ENCODE data around the gene PARP2. TPM values are rescaled to one million over a fixed set of nuclear protein-coding genes. Genes with fewer than 3 reads are reported as not detected.

Gene PARP2
- total RNA-seq, 2 donors from 2014 or later = 18.1 to 22.3 TPM

DNA sequence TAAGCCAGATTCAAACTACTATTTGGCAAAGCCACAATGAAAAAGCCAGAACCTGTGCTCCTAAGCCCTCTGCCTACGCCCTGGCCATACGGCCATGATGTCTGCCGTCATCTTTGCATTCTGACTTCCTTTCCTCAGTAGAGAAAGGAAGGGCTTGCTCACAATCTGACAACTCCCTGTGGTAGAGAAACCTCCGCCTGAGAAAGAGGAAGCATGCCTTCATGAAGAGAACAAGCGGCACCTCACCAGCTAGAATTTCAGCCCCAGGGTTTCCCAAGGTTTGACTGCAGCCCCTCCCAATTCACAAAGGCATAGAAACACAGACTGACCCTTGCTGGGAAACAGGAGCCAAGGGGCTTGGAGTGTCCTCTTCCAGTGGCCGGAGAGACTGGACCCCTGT, 44.1 kb downstream of the PARP2 start:
- peaks cover 12% of the 10 kb centered on the region for H3K36me3 Mint-ChIP-seq (ENCODE audit: low read depth)
- no peaks in the 10 kb centered on the region for H3K9me3 ChIP-seq (ENCODE audit: control insufficient read depth, low read length, poor library complexity, severe bottlenecking)
- no peak overlapping the region for H3K4me3 Mint-ChIP-seq
- ATAC-seq (no peak), DNase-seq (no peak)
- no peaks in the 10 kb centered on the region for H3K27me3 Mint-ChIP-seq
- peaks cover 2% of the 10 kb centered on the region for H3K4me1 Mint-ChIP-seq
- H3K27ac Mint-ChIP-seq = no peak overlapping the region

DNA sequence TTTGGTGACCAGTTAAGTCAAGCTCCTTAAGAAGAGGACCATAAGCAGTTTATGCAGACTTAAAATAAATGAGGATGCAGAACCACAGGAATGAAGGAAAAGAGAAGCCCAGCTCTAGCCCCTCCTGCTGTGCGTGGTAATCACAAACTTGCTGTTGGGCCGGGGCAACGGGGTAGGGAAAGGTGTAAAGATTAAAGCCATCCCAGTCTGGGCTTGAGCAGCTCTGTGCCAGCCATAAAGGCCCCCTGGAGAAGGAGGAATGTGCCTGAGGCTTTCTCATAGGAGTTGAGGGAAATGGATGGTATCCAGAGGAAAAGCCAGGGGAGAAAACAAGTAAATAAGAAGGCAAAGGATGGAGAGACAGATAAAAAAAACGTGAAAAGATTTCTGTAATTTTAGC, 44.7 kb downstream of the PARP2 start:
- no peaks in the 10 kb centered on the region for H3K27me3 Mint-ChIP-seq
- DNase-seq (no peak), ATAC-seq (no peak)
- H3K4me3 Mint-ChIP-seq = no peak overlapping the region
- H3K27ac Mint-ChIP-seq = peak overlapping the region; percentile 72
- peaks cover 2% of the 10 kb centered on the region for H3K4me1 Mint-ChIP-seq
- H3K36me3 Mint-ChIP-seq (ENCODE audit: low read depth) = peaks cover 12% of the 10 kb centered on the region
- H3K9me3 ChIP-seq (ENCODE audit: control insufficient read depth, low read length, poor library complexity, severe bottlenecking) = no peaks in the 10 kb centered on the region

DNA sequence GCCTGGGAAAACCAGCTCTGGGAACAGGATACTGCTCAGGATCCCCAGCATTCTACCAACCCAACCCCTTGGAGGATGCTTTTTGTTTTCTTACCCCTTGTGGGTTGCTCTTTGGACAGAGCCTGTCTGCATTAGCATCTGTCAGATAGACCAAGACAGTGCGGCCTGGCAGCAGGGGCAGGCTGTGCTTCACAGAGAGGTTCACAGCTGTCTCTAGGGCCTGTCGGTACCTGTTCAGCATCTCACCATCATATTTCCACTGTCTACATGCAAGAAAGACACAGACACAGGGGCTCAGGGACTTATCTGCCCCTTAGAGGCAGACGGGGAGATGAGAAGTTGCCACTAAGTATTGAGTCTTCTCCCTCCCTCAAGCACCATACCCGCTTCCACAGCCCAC, 48.1 kb downstream of the PARP2 start:
- Mint-ChIP-seq H3K27ac (no peak overlapping the region), H3K36me3 (ENCODE audit: low read depth) (peaks cover 17% of the 10 kb centered on the region), H3K4me3 (no peak overlapping the region)

DNA sequence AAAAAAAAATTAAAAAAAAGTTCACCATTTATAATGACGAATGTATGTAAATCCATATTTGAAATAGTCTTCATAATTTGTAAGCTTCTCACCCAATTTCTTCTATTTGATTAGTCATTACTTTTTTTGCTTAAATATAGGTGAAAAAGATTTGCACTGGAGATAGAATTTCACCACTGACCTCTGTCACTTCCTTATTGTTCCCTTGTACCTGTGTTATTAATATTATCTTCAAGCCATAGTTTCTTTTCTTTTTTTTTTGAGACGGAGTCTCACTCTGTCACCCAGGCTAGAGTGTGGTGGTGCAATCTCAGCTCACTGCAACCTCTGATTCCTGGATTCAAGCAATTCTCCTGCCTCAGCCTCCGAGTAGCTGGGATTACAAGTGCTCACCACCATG, 54.1 kb downstream of the PARP2 start:
- no peak overlapping the region for H3K4me3 Mint-ChIP-seq
- H3K27me3 Mint-ChIP-seq = no peaks in the 10 kb centered on the region
- ATAC-seq (no peak), DNase-seq (no peak)
- peaks cover 19% of the 10 kb centered on the region for H3K36me3 Mint-ChIP-seq (ENCODE audit: low read depth)
- H3K9me3 ChIP-seq (ENCODE audit: control insufficient read depth, low read length, poor library complexity, severe bottlenecking) = no peaks in the 10 kb centered on the region
- peaks cover 18% of the 10 kb centered on the region for H3K4me1 Mint-ChIP-seq
- no peak overlapping the region for H3K27ac Mint-ChIP-seq

More for the DNA sequence above, 48.1 kb downstream of the PARP2 start:
- Mint-ChIP-seq H3K27me3 (no peaks in the 10 kb centered on the region), H3K4me1 (peaks cover 5% of the 10 kb centered on the region)
- DNase-seq (no peak), ATAC-seq (no peak)
- no peaks in the 10 kb centered on the region for H3K9me3 ChIP-seq (ENCODE audit: control insufficient read depth, low read length, poor library complexity, severe bottlenecking)

DNA sequence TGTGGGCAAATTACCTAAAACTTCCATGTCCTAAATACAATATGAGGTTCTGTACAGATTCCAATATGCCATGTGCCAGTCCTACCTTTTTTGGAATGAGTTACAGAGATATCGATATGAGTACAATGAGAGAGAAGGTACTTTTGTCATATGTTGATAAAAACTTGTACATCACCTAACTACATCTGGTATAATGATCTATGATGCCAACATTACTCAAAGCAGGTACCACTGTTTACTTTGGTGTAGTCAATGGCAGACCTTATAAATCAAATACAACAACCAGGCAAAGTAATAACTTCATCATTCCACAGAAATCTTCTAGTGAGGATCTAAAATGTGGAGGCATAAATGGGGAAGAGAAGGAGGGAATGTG, 57.1 kb downstream of the PARP2 start:
- H3K36me3 Mint-ChIP-seq (ENCODE audit: low read depth) = peaks cover 17% of the 10 kb centered on the region
- peaks cover 24% of the 10 kb centered on the region for H3K4me1 Mint-ChIP-seq
- DNase-seq (no peak), ATAC-seq (no peak)
- H3K27ac Mint-ChIP-seq = peak overlapping the region; percentile 65
- no peak overlapping the region for H3K4me3 Mint-ChIP-seq
- H3K9me3 ChIP-seq (ENCODE audit: control insufficient read depth, low read length, poor library complexity, severe bottlenecking) = no peaks in the 10 kb centered on the region
- no peaks in the 10 kb centered on the region for H3K27me3 Mint-ChIP-seq

DNA sequence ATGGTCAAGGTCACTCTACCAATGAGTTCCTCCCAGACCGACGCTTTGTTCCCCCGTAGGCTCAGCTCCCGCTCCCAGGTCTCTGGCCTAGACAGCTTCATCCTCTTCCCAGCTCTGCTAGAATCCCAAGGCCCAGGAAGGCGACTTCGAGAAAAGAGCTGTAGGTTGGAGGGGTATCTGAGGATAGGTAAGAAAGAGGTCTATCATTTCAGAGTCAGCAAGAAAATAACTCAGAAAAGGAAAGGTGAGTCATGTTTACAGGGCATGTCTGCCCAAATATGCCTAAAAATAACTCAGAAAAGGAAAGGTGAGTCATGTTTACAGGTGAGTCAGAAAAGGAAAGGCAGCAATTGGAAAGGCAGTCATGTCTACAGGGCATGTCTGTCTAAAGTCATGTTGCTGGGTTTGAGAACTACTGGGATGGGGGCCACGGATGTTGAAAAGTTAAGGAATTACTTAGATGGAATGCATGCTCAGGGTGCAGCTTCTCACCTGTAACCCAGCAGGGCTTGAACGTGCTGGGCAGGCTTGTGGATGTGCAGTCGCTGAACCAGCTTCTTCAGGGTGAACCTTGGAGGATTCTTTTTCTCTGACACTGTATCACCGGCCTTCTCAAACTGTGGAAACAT, 57.6 kb downstream of the PARP2 start:
- ATAC-seq (no peak), DNase-seq (no peak)
- Mint-ChIP-seq H3K36me3 (ENCODE audit: low read depth) (peaks cover 17% of the 10 kb centered on the region), H3K4me3 (no peak overlapping the region), H3K4me1 (peaks cover 26% of the 10 kb centered on the region), H3K27ac (peak overlapping the region; percentile 65), H3K27me3 (no peaks in the 10 kb centered on the region)
- no peaks in the 10 kb centered on the region for H3K9me3 ChIP-seq (ENCODE audit: control insufficient read depth, low read length, poor library complexity, severe bottlenecking)

DNA sequence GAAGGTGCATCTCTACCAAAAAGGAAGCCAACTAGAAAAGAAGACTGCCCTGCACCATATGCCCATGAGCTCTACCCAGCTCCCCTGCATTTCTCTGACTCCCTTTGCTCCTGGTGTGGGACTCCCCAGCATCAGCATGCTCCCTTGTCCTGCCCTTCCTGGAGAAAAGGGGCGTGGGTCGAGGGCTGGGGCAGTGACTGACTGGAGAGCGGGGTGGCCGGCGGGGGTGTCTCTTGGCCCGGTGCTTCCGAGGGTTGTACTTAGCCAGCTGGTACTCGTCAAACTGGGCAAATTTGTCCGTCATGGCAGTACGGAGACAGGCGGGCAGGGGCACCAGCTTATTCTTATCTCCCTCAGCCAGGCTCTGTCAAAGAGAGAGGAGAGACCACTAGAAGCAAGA, 60.1 kb downstream of the PARP2 start:
- DNase-seq (no peak), ATAC-seq (no peak)
- peaks cover 16% of the 10 kb centered on the region for H3K36me3 Mint-ChIP-seq (ENCODE audit: low read depth)
- H3K27me3 Mint-ChIP-seq = no peaks in the 10 kb centered on the region
- no peak overlapping the region for H3K27ac Mint-ChIP-seq
- H3K9me3 ChIP-seq (ENCODE audit: control insufficient read depth, low read length, poor library complexity, severe bottlenecking) = no peaks in the 10 kb centered on the region
- no peak overlapping the region for H3K4me3 Mint-ChIP-seq
- H3K4me1 Mint-ChIP-seq = peaks cover 42% of the 10 kb centered on the region

Other genes with a start within 250 kb of the PARP2 start
- not detected for gene OR4K17, start 232.9 kb upstream of the PARP2 start, total RNA-seq
- gene OR4N5, start 204.8 kb upstream of the PARP2 start, total RNA-seq = not detected
- gene OR11G2, start 152.7 kb upstream of the PARP2 start, total RNA-seq = not detected
- gene OR11H6, start 119.9 kb upstream of the PARP2 start, total RNA-seq = not detected
- not detected for gene OR11H7, start 114.7 kb upstream of the PARP2 start, total RNA-seq
- not detected for gene OR11H4, start 104.3 kb upstream of the PARP2 start, total RNA-seq
- gene TTC5, start 37.7 kb upstream of the PARP2 start, total RNA-seq = 10 to 100 TPM; 16.5 TPM
- gene CCNB1IP1, start 10.4 kb upstream of the PARP2 start, total RNA-seq = 10 to 100 TPM; 20.2 to 26.3 TPM
- 10 to 100 TPM; 36.9 to 43.9 TPM for gene TEP1, start 69.9 kb downstream of the PARP2 start, total RNA-seq
- under 1 TPM; 0.39 to 0.47 TPM for gene KLHL33, start 92.5 kb downstream of the PARP2 start, total RNA-seq
- gene OSGEP, start 111.2 kb downstream of the PARP2 start, total RNA-seq = 10 to 100 TPM; 48.9 to 55.3 TPM
- gene APEX1, start 111.6 kb downstream of the PARP2 start, total RNA-seq = 100 to 1,000 TPM in 1 of 2 donors, 10 to 100 TPM in 1; 89.6 to 113 TPM
- gene PIP4P1, start 117.8 kb downstream of the PARP2 start, total RNA-seq = 10 to 100 TPM; 58.5 to 58.9 TPM
- 100 to 1,000 TPM in 1 of 2 donors, 10 to 100 TPM in 1; 79.8 to 127 TPM for gene PNP, start 125.8 kb downstream of the PARP2 start, total RNA-seq
- gene RNASE10, start 161.9 kb downstream of the PARP2 start, total RNA-seq = under 1 TPM; 0.47 TPM
- gene RNASE9, start 217.4 kb downstream of the PARP2 start, total RNA-seq = not detected
- not detected for gene RNASE11, start 244.4 kb downstream of the PARP2 start, total RNA-seq
- gene RNASE12, start 247.7 kb downstream of the PARP2 start, total RNA-seq = not detected